ENCODE measurements around the gene IRS1.

GRCh38 chr2:226847511-226847910, 47.9 kb upstream of the IRS1 start:
- no peak for TF ChIP-seq EZH2 (IDR thresholded peaks at IDR 0.05; ENCODE audit: low read length, missing control alignments)
- no peak for TF ChIP-seq CTCF (conservative IDR thresholded peaks at IDR 0.05 in 1 of 2, IDR thresholded peaks at IDR 0.05 in 1 of 2; ENCODE audit: low read depth in 1 of 2, low read length in 2 of 2)

Data from fibroblast of lung (primary cell).